Measurements from ENCODE around the gene NSUN2.

Gene NSUN2

DNA sequence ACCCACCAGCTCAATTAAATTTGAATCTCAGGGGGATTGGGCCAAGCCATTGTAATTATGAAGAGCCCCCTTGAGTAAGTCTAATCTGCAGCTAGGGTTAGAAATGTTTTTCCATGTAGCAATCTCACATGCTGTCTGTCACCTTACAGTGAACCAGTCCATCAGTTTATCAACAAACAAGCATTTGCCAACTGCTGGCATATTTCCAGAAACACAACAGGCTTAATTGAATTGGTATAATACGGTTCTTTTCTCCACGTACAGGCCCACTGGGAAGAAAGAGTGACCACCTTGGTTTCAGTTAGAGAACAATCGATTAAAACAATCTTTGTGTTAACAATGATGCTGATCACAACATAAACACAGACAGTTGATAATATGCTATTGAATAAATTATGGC lies 67.4 kb downstream of the NSUN2 start:
- FAIRE-seq = no peak

DNA sequence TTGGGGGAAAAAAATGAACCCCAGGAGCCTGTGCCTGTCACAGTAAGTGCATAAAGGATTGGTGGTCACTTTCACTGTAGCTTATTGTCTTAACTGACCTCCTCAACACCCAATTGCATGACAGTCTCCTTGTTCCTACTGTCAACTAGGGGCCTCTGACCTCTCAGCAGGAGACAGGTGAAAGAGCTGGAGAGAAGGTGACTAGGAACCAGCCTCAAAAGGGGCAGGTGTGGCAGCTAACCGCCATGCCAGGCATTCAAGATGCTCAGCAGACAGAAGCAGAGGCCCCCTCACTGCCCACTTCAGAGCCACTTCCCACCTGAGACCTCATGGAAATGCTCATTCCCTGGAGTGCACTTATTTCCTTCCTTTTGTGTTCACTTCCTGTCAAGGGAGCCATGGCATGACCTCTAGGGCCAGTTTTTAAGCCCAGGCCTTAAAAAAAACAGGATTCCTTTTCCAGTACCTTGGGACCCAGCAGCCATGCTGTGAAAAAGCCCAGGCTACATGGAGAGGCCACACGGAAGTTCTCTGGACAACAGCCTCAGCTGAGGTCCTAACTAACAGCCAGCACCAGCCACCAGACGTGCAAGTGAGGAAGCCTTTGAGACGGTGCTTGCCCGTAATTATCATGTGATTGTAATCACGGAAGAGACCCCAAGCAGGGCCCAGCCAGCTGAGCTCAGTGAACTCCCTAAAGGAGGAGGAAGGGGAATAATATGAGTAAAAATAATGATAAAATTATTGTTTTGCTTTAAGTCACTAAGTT lies 74.9 kb downstream of the NSUN2 start:
- no peak for FAIRE-seq
- DNase-seq (ENCODE audit: low spot score) = no peak

More for the DNA sequence above, 67.4 kb downstream of the NSUN2 start:
- no peak for DNase-seq (ENCODE audit: low spot score)

DNA sequence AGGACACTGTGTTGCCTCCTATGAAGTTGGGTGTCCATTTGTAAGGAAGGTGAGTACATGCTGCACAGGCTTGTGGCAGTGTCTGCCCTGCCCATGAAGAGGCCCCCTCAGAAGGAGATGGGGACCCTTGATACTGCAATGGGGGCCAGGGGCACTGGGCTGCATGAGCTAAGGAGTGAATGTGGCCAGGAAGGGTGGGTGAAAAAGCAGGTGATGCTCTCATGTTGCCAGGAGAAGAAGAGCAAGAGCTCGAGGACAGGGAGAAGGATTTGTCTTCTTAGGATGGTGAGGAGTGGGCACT lies 76.1 kb downstream of the NSUN2 start:
- DNase-seq (ENCODE audit: low spot score) = no peak
- no peak for FAIRE-seq

DNA sequence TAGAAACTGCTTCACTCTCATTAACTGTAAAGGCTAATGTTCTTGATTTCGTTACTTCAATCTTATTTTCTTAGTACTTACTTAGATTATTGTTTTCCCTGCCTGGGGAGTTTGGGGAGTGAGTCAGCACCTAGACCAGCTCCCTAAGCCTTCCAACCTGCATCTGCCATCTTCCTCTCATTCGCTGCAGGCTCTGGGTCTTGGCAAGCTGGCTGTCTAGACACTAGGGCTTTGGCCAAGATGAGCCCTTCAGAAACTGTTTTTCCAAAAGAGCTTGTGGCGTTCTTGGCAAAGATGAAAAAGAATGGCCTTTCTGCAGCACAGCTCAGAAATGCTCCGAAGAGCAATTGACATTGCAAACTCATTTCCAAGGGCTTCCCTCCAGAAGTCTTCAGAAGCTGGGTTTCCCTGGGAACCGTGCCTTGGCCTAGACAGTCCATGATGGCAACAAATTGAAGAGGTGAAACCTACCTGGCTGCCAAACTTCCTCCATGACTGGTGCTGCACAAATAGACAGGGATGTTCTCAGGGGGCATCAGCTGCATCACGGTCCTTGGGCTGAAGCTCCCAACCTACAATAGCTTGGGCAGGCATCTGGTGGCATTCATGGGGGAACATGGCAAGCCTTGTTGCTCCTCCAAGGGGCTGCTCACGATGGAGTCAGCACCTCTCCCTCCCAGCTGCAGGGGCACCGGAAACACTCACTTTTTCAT lies 76.6 kb downstream of the NSUN2 start:
- FAIRE-seq (no peak), DNase-seq (ENCODE audit: low spot score) (no peak)

DNA sequence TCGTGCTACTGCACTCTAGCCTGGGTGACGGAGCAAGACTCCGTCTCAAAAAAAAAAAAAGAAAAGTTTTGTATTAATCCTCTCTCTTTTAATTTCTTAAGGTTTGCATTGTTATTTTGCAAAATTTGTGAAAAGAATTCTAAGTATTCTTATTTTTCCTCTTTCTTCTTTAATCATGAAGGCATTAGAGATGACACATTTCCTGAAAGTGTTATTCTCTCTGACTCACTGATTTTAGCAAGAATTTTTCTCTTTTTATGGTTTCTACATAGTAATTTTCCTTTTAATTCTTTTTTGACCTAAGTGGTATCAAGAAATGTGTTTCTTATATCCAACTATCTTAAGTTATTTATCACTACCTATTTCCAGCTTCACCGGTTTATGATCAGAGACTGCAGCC lies 78.0 kb downstream of the NSUN2 start:
- no peak for DNase-seq (ENCODE audit: low spot score)
- no peak for FAIRE-seq

DNA sequence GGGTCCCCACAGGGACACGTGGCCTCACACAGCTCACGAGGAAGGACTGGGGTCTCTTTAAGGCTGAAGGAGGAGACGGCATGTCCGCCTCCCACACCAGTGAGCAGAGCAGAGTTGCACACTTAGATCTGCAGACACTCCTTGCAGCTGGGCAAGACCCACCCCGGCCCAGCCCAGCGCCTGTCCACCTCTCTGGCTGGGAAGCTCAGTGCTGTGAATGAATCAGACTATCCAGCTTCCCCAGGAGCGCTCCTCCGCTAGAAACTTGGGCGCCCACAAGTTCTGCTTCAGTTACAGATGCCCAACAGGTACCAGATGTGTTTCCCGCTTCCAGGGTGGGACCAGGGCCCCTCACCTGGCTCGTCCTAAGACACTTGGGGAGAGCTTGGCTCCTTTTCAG lies 78.9 kb downstream of the NSUN2 start:
- FAIRE-seq (no peak), DNase-seq (ENCODE audit: low spot score) (no peak)

DNA sequence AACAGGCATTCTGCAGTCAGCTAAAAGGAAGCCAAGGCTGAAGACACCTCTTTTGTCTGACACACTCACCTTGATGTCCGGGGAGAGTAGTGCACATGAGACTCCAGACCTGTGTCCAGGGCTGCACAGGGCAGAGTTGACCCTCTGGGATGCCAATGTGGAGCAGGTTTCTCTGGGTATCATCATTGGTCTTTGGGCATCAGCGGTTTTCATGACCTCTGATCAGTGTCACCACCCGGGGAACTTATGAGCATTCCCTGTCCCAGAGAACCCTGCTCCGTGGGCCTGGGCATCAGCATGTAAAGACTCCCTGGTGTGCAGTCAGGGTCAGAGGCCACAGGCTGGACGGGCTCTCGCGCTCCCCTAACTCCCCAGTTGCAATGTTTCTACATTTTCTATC lies 80.2 kb downstream of the NSUN2 start:
- no peak for FAIRE-seq
- no peak for DNase-seq (ENCODE audit: low spot score)

DNA sequence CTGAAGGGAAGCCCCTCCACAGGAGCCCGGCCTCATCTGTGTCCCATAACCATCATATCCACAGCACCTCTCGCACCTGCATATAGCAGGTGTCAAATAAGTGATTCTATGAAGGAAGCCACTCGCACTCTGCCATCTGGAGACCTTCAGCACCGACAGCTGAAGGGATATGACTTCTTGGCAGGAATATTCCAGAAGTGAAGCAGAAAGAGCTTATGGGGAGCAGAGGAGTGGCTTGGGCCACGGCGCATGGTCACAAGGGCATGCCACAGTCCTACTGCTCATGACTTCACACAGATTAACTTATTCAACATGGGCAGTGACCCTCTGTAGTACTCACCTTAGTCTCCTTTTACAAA lies 80.9 kb downstream of the NSUN2 start:
- no peak for FAIRE-seq
- no peak for DNase-seq (ENCODE audit: low spot score)

DNA sequence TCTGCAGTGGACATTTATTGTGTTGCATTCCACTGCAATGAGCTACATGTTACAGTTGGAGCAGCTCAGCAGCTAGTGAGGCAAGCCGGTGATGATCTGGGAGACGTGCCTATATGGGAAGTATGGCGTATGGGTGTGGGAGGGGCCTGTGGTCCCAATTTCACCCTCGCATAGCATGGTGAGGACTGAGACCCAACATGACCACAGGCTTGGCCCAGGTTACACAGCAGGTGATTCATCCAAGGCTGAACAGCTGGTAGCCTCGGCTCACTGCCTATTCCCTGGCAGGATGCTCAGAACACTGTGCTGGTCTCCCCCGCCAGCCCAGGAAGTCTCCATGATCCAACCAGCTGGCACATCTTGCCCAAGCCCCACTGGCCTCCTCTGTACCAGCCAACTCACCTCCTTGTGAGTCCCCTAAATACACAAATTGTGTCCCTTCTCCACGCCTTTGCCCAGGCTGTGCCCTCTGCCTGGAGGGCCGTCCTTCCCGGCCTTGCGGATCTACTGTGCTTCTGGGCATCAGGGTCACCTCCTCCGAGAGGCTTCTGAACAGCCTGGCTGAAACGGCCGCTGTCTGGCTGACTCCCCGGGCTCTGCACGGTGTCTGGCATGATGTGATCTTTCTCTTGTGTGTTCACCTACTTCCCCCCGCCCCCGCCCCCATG lies 81.4 kb downstream of the NSUN2 start:
- FAIRE-seq (no peak), DNase-seq (ENCODE audit: low spot score) (peak; percentile 26)

DNA sequence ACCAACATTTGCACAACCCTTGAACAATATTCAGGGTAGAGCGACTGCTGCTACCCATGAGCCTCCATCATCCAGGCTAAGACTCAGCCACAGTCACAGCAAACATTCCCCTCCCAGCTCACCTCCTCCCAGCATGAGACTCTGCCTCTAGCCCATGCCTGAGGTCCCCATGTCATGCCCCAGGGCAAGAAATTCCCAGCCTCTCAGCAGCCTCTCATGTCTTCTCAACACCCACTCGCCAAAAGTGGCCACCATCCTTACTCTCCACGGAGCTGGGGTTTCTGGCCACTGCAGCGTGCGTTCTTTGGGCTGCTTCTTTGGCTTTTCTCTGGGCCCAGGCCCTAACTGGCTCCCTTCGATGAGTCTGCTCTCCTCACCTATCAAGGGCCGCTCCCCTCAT lies 82.2 kb downstream of the NSUN2 start:
- DNase-seq (ENCODE audit: low spot score) (no peak), FAIRE-seq (no peak)
